GM18858 (cell line): ENCODE results near the gene CCL19.
A peak's percentile ranks its signal among the peaks of the same experiment; 100 is the strongest.

ENCODE experiments used
- ATAC-seq: cut with Tn5 transposase; IDR thresholded peaks from one replicate; pipeline ENCODE4 v1.9.1; 2021; ENCODE audit not compliant: unreplicated experiment

Gene CCL19

DNA sequence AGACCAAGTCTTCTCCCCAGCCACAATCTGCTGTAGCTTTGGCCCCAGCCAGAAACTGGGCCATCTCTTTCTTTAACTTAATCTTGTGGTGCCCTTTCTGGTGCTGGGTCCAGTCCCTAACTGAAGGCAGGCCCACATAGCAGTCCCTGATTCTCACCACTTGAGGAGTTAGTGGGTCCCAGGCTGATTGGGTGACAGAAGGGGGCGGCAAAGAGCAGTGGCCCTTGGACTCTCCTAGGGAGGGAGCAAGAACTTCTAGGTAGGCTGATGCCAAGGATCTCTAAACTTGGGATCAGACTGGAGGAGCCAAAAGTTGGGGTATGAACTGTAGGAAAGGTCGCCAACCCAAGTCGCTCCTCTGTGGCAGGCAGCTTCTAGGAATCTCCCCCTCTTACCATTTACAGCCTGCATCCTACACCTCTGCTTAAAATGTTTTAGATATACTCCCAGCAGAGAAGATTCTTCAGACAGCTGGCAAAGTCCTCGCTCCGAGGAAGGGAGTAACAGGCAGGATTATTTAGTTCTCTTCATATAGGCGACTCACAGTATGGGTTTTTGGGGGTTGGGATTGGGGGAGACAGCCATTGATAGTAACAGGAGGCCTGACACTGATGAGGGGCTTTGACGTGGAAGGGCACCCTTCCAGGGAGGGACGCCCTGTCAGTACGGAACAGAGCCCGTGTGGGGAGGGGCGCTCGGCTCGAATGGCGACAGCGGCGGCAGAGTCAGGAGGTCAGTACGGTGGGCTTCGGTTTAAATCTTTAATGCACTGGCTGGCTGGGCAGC lies 26.6 kb downstream of the CCL19 start:
- ATAC-seq, result no peak

DNA sequence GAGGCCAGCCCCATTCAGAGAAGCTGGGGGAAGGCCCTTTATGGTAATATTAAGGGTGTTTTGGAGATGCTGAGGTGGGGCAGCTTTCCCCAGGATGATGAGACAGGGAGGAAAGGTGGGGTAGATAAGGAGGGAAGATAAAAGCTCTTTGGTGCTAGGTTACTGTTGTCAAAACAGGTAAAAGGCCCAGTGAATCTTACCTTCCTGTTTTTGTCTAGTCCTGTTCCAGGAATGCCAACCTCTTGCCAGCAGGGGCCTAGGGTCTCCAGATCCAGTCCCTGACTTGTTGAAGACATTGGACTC lies 27.8 kb downstream of the CCL19 start:
- no peak for ATAC-seq

DNA sequence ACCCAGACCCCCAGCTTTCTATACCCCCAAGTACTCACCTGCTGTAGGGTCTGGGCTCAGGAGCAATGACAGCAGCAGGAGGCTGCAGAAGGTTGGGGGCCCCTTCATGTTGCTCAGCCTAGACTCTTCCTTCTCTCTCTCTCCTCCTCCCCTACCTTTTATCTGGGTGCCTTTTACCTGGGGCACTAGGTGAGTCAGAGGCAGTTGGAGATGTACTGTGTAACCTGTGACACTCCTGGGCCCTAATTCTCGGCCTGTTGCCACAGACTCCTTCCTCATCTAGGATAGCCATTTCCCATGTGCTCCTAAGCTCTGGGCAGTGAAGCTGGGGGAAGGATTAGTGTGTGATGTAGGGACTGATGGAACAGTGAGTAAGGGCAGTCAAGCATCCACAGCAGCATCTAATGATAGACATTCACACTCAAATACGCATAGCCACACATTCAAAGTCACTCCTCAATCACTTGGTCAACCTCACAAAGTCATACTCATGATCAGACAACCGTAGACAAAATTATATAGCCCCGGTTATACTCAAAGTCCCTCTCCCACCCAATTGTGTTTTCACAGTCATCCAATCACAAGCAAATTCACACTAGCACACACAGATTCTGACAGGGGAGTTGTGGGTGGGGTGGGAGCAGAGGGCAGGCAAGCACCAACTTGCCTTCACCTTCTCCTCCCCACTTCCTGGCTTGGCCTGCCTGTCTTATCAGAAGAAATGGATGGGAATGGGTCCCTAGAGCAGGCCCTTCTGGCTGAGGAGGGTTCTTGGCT lies 28.4 kb downstream of the CCL19 start, which contains the start of gene CCL27:
CCL27 (minus strand) TSS at position 132 of the 777 bp plus-strand sequence; CDS start at position 108, 24 bp downstream.
- ATAC-seq, result no peak

DNA sequence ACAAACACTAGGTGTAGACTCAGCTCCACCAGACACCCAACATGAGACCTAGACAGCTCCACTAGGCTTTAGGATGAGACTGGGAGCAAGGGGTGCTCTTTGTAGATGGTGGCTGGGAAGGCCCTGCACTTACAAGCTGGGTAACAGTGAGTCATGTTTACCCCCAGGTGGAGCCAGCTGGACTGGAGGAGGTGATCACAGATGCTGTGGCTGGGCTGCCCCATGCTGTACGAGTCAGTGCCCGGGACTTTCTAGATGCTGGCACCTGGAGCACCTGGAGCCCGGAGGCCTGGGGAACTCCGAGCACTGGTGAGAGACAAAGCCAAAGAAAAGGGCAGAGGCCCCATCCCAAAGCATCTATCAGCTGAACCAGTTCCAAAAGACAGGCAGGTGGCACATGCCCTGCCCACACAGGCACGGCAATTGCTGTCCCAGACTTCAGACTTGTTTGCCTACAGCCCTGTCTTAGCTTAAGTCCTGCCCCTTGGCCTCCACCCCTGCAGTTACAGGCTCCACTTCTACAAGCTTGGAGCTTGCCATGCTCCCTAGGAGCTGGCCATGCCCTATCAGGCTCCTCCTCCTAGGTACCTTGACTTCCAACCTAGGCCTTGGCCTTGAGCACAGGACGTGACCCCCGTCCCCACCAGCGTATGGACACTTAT lies 31.4 kb downstream of the CCL19 start:
- no peak for ATAC-seq

DNA sequence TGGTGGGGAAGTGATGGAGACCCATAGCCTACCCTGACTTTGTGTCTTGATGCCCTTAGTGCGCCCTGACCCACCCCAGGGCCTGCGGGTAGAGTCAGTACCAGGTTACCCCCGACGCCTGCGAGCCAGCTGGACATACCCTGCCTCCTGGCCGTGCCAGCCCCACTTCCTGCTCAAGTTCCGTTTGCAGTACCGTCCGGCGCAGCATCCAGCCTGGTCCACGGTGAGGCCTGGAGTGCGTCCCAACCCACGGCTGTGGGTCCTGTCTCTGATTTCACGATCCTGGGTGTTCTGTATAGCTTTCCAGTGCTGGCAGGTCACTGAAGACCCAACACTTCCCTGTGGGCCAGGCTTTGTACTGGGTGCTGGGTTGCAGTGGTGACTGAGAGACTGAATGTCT lies 32.6 kb downstream of the CCL19 start:
- ATAC-seq, result no peak

DNA sequence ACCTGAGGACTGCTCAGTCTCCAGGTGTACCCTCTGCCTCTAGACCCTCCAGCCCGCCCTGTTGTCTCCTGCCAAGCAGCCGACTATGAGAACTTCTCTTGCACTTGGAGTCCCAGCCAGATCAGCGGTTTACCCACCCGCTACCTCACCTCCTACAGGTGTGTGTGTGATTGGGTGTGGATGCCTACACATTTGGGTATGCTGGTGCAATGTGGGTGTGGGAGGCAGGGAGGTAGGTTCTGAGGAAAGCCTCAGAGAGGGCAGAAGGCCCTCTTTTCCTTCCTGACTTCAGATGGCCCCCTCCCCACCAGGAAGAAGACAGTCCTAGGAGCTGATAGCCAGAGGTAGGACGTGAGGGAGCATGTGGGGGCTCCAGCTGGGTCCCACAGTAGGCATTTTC lies 34.1 kb downstream of the CCL19 start:
- no peak for ATAC-seq

DNA sequence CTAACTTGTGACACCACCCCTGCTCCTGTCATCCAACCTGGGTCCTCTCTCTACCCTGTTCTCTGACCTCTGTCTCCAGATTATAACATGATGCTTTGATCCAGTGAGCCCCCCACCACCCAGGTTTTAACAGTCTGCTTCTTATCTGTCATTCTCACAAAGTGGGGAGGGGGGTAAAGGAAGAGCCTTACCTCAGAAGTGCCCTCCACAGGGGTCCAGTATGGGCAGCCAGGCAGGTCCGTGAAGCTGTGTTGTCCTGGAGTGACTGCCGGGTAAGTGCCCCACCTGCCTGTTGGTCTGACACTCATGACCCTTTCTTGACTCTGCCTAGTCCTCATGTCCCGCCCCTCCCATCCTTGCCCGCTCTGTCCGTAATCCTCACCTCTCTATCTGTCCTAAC lies 35.7 kb downstream of the CCL19 start:
- no peak for ATAC-seq

DNA sequence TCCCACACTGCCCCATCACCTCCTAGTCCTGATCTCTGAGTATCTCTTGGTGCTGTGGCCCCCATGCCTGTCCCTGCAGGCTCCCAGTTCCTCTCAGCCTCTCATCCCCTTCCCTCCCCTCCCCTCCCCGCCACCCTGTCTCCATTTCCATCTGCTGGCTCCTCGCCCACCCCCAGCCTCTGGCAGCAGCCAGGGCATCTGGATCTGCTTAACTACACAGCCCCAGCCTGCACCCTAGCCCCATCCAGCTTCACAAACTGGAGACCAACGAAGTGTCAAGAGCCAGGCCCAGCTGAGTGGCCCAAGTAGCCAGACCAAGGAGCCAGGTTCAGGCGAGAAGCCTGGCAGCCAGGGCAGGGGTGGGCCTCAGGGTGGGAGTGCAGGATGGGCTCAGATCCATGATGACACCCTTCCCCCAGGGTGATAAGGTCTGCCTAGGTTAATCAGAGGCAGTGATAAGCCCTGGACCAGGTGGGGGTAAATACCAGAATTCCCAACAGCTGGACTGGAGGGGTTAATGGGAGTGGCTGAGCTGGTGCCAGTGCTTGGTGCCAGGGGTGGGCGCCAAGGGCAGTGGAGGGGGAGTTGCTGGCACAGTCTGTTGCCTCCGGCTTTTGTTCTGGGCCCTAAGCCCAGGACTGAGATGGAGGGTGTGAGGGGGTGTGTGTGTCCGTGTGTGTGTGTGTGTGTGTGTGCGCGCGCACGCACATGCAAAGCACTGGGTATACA lies 36.6 kb downstream of the CCL19 start:
- no peak for ATAC-seq

DNA sequence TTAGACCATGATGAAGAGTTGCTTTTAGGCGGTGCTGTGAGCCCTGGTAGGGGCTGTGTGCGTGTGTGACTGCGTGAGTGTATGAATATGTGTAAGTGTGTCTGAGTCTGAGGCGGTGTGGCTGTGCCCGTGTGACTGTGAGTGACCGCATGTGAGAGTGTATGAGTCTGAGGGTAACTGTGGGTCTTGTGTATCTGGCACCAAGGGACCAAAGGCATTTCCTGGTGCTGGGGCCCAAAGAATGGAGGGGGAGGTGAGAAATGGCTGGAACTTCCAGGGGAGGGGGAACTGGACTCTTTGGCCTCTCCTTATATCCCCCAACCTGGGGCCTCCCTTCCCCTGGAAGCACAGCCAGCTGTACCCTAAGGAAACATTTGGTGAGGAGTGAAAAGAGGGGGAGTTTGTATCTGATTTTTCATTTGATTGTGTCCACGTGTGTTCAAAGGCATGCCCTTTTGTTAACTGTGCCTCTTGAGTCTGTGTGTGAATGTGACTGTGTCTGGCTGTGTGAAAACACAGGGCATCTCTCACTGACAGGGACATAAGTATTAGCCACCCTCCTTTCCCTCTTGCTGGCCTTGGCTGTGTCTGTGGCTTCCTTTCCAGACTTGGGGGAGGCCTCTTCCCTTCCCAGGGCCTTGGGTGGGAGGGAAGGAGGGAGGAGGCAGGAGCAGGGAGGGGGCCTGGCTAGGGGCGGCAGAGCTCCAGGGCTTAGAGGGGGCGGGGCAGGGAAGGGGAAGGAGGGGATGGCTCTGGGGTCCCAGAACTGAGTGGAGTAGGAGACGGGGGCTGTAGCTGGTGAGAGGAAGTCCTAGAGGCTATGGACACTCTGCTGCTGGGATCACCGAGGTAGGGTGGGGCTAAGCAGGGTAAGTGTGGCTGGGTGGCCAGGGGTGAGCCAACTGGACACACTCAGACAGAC lies 37.7 kb downstream of the CCL19 start:
- no peak for ATAC-seq

DNA sequence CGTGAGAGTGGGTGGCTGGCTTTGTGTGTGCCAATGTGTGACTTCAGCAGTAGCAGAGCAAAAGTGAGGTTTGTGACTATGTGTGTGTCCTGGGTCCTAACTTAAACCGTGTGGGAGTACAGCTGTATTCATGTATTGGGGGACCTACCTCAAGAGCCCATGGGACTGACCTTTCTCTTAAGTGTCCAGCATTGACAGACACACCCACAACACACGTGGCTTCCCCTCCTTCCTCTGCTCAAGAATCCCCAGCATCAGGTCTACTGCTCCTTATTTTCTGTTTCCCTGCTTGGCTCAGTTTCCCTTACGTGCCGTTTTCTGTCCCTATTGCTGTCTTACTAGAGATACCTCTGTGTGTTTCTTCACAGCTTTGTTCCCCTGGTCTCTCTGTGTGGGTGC lies 38.5 kb downstream of the CCL19 start:
- no peak for ATAC-seq

DNA sequence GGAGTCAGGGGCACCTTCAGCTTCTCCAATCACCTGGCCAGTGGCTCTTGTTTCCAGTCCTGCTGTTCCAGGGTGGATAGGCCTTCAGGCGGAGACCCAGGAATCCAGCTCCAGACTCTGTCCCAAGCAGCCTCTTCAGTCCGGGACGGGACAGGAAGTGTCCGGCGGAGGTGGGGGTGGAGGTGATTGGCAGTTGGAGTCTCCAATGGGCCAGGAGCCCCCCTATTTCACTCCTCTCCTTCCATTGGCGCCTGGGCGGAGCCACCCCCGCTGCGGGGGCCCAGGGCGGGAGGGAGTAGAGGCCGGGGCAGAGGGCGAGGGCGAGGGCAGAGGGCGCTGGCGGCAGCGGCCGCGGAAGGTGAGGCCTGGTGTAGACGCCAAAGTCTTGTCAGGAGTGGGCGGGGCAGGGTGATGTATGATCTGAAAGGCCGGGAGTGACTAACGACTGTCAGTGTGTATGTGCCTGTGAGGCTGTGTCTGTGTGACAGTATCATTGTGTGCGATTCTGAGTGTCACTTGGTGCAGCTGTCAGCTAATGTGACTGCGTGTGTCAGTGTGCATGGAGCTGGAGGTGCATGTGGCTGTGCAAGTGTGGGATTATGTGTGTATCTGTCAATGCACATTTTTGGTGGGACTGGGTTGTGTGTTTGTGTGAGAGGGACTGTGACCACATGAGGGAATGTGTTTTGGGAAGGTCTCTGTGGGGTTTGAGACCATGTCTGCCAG lies 39.0 kb downstream of the CCL19 start, which contains the start of gene IL11RA:
IL11RA (plus strand) TSS at position 310 of the 726 bp plus-strand sequence. CDS start 3,033 bp downstream, outside the sequence.
- no peak for ATAC-seq

DNA sequence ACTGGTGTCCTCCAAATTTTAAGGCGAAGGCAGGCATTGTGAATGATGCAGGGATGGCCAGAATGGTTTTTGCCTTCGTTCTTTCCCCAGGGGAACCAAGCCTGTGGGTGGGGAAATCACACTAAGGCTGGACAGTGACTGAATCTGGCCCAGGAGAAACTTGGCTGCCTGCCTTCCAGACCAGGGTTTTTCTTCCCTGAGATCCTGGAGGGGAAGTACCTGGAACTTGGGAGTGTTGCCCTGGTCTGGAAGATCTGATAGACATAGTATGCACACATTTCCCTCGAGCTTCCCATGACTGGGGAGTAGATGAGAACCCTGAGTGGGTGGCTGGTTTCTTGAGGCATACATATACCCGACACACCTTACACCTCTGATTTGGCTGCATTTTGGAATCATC lies 39.8 kb downstream of the CCL19 start:
- no peak for ATAC-seq

DNA sequence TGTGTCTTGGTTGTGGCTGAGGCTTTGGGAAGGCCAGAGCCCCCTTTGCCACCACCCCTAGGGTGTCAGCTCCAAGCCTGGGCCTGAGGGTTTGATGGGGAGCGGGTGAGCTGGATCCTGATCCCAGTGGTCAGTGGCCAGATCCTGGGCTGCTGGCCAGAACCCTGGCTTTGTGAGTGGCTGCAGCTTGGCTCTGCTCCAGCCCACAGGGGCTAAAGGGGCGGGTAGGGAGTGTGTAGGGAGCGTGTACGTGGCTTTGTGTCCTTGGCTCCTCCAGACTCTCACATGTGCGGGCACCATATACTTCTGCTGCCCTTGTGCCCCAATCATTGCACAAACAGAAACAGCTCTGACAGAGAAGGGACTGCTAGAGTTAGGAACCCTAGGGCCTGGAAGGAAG lies 40.3 kb downstream of the CCL19 start:
- ATAC-seq, result no peak

DNA sequence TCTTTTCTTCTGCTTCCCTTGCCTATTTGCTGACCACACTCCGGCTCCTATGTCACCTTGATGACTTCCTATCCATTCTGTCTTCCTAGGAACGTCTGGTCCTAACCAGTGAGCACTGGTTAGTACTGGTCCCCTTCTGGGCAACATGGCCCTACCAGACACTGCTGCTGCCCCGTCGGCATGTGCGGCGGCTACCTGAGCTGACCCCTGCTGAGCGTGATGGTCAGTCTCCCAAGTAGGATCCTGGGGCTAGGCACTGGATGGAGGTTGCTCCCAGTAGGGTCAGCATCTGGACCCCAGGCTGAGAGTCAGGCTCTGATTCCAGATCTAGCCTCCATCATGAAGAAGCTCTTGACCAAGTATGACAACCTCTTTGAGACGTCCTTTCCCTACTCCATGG lies 42.4 kb downstream of the CCL19 start:
- ATAC-seq, result no peak

DNA sequence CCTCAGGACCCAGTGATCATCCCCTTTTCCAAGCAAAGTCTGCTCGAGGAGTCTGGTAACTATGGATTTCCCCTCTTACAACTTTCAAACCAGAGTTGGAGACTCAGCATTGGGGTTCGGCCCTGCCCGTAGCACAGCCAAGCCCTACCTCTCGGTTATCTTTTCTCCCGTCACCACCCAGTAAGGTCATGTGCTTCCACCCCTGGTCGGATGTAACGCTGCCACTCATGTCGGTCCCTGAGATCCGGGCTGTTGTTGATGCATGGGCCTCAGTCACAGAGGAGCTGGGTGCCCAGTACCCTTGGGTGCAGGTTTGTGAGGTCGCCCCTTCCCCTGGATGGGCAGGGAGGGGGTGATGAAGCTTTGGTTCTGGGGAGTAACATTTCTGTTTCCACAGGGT lies 43.4 kb downstream of the CCL19 start:
- no peak for ATAC-seq

DNA sequence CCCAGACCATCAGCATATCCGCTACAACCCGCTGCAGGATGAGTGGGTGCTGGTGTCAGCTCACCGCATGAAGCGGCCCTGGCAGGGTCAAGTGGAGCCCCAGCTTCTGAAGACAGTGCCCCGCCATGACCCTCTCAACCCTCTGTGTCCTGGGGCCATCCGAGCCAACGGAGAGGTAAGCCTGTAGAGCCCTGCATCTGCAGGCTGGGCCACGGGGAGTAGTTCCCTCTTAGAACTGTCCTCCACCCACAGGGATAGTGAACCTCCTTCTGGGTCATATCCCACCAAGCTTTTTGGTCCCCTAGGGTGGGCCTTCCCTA lies 44.0 kb downstream of the CCL19 start:
- no peak for ATAC-seq

DNA sequence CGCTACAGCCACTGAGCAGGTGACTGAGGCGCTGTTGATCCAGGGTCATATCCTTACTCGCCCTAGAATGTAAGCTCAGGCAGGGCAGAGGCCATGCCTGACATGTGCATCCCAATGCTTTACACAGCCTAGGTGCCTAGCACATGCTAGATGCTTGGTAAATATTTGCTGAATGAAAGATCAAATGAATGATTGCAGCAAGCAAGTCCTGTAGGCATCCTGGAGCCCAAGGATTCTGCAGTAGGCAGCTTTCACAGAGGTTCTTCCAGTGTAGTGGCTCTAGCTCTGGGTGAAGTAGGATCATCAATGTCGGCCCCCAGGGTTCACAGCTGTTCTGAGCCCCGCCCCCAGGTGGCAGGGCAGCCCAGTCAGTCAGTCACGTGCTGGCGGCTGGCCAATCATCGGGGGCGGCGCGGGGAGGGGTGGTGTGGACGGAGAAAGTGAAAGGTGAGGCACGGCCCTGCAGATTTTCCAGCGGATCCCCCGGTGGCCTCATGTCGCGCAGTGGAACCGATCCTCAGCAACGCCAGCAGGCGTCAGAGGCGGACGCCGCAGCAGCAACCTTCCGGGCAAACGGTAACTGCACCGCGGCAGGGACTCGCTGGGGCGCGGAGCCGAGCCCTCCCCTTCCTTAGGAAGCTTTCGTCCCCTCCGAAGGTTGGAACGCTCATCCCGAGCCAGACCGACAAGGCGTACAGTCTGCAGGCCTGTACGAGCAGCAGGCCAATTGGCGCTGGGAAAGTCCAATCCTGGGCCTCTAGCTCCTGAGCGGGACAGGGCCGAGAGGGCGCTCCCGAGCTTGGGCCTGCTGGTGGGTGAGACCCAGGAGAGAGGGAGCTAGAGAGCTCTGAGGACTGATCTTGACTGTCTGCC lies 44.6 kb downstream of the CCL19 start, which contains the start of gene GALT:
GALT (plus strand) TSS at position 465 of the 873 bp plus-strand sequence; CDS start at position 495, 30 bp downstream.
- peak; percentile 73 for ATAC-seq

DNA sequence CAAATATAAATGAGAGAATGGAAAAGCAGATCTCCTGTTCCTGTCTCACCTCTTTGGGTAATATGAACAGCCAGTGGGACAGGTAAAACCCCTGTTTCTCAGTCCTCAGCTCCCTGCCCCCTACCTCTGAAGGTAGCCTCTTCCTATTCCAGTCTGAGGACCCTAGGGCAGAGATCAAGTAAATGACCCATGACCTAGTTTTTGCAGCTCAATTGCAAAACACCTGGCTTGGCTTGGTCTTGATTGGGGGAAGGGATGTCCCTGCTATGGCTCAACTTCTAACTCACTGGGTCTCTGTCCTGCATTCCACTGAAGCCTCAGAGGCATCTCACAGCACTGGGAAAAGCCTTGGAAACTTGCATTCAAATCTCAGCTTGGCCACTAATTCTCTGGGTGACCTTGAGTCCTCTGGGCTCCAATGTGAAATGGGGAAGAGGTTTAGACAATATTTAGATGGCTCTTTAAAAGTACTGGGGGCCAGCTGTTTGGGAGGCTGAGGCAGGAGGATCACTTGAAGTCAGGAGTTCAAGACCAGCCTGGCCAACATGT lies 46.2 kb downstream of the CCL19 start:
- ATAC-seq, result no peak
